Measurements from ENCODE around the gene NELFB.
"Not testable (repeated sequence)": the region's sequence is repeated elsewhere in the genome, so short reads cannot be mapped to it uniquely, and the experiment has no call there.

Gene NELFB

DNA sequence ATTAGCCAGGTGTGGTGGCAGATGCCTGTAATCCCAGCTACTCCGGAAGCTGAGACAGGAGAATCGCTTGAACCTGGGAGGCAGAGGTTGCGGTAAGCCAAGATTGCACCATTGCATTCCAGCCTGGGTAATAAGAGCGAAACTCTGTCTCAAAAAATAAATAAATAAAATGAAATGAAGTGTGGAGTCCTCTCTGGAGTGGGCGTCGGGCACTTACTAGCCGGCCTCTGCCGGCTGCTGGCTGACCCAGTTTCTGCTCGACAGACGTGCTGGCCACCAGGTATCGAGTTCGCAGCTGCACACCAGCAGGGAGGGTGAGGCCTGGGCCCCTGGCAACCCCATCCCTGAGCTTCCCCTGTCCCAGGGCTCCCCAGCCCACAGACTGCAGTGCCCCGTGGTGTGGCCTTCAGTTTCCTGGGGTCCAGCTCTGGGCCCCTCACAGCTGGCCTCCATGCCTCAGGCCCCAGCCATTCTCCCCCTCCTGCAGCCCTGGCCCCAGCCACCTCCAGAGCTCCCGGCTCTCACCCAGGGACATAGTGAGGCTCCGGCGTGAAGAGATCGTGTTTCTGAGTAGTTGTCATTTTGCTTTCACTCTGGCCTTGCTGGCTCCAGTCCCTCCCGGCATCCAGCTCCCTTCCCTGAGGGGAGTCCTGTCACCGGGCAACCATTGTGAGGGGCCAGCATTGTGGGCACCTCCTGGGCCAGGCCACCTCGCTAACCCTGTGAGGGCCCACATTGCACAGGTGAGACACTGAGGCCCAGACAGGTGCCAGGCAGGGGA, 7.8 kb upstream of the NELFB start:
- no peak for DNase-seq

DNA sequence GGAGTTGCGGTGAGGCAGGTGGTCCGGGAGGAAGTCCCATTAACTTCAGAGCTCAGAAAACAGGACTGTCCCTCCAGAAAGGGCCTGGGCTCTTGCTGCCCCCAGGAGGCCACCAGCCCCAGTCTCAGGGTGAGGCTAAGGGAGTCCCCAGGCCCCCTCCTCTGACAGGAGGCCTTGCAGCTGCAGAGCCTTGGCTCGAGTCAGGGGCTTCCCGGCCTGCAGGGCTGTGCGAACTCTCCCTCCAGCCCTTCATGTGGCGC, 7.3 kb upstream of the NELFB start:
- no peak for DNase-seq

- DNase-seq = no peak
Observed at GRCh38 chr9:137250329-137251193, 4.6 kb upstream of the NELFB start.

DNA sequence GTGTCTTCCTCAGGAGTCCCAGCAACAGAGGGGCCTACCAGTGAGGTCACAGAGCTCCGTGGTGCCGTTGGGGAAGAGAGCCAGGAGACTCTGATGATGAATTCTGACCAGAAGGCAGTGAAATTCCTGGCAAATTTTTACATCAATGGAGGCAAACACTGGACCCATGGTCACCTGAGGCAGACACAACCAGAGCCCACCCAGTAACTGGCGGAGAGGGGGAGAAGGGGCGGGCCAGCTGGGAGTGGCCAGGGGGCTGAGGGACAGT, 4.0 kb upstream of the NELFB start, which contains the start of gene STPG3:
Gene STPG3 (plus strand): TSS at position 93 of the 268 bp plus-strand sequence. CDS start 1 bp downstream, at position 94.
- no peak for DNase-seq

DNA sequence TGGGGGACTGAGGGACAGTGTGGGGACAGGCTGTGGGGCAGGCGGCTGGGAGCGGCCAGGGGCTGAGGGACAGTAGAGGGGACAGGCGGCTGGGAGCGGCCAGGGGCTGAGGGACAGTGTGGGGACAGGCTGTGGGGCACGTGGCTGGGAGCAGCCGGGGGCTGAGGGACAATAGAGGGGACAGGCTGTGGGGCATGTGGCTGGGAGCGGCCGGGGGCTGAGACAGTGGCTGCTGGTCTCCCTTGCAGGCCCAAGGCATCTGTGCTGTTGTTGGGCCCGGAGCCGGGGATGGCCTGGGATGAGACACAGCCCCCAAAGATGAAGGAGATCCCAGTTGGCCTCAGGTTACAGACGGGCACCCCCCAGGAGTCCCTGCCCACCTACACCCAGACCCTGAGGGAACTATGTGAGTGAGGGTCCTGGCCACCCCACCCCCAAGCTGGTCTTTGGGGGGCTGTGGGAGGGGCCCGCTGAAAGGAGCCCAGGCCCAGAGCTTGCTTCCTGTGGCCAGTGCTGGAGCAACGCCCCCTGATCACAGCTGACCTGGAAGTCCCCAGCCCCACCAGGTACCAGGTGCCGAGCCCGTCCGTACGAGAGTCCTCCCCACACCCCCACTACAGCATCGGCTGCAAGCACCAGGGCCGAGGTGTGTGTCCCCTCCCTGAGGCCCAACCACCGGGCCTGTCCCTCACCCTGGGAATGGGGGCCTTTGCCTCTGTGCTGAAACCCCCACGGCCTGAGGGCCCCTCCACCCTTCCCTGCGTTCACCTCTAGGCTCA, 3.4 kb upstream of the NELFB start:
- no peak for DNase-seq

DNA sequence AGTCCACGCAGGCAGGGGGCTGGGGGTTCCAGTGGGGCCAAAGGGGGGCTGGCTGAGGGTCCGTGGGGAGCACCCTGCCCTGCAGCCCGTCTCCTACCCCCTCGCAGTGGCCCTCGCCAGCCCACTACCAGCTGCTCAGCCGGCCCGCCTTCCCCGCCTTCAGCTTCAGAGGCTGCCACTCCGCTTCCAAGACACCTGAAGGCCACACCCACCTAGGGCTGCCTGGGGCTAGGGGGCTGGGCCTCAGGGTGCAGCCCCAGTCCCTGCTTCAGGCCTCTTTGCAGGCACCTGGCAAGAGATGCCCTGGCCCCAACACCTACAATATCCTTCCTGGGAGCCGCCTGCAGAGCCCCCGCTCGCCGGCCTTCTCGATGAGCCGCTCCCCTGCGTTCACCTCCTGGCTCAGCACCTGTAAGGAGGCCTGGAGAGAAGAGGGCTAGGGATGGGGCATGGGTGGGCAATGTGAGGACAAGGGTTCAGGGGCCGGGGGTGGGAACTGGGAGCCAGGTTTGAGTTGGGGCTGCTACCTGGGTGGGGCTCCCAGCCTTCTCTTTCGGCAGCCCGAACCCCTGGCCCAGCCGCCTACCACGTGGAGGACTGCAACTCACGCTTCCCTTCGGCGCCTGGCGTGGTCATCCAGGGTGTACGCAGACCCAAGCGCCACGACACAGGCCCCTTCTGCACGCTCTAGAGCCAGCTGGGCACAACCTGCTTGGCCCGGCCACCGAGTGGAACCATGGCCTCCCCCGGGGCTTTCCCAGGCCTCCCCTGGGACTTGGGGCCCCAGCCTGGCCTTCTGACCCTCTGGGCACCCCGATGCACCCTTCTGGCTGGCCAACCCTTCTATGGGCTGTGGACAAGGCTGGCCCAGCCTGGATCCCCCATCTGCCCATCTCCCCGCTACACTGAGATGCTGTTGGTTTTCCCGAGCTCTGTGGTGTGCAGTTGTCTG, 2.3 kb upstream of the NELFB start:
- peak; percentile 25 for DNase-seq

- no peak for DNase-seq
Observed at GRCh38 chr9:137253717-137254623, 1.2 kb upstream of the NELFB start.

GRCh38 chr9:137255448-137256114, 454 bp downstream of the NELFB start:
- no peak for DNase-seq

- no peak for DNase-seq
Observed at GRCh38 chr9:137256362-137256761, 1.2 kb downstream of the NELFB start.

GRCh38 chr9:137256856-137257255, 1.7 kb downstream of the NELFB start:
- DNase-seq = no peak

DNA sequence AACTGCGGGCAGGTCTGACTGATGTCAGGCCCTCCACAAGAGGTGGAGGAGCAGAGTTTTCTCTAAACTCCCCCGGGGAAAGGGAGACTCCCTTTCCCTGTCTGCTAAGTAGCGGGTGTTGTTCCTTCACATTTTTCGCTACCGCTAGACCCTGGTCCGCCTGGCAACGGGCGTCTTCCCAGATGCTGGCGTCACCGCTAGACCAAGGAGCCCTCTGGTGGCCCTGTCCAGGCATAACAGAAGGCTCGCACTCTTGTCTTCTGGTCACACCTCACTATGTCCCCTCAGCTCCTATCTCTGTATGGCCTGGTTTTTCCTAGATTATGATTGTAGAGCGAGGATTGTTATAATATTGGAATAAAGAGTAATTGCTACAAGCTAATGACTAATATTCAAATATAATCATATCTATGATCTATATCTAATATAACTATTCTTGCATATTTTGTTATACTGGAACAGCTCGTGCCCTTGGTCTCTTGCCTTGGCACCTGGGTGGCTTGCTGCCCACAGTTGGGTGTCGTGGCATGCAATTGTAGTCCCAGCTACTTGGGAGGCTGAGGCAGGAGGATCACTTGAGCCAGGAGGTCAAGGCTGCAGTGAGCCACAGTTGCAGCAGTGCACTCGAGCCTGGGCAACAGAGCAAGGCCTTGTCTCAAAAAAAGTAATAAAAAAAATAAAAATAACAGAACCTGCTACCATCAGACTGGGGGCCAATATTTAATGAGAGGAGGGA, 7.2 kb downstream of the NELFB start:
- DNase-seq = not testable (repeated sequence)

- DNase-seq = no peak
Observed at GRCh38 chr9:137262909-137263285, 7.8 kb downstream of the NELFB start.

DNA sequence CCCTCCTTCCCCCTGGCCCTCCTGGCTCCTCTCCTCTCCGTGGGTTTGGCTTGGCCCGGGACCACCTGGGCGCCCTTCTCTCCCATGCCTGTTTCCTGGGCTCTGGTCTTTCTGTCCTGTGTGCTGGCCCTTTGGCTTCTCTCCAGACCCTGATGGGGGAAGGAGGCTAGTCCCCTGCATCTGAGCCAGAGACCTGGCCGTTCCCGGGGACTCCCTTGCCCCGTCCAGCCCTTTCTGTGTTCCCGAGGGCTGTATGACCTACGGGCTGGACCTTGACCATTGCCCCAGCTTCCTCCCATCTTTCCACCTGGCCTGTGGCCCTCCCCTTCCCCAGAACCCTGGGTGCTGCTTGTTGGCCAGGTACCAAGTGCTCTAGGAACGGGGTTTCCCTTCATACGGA, 8.4 kb downstream of the NELFB start:
- no peak for DNase-seq

GRCh38 chr9:137264067-137264466, 8.9 kb downstream of the NELFB start:
- DNase-seq = no peak

DNA sequence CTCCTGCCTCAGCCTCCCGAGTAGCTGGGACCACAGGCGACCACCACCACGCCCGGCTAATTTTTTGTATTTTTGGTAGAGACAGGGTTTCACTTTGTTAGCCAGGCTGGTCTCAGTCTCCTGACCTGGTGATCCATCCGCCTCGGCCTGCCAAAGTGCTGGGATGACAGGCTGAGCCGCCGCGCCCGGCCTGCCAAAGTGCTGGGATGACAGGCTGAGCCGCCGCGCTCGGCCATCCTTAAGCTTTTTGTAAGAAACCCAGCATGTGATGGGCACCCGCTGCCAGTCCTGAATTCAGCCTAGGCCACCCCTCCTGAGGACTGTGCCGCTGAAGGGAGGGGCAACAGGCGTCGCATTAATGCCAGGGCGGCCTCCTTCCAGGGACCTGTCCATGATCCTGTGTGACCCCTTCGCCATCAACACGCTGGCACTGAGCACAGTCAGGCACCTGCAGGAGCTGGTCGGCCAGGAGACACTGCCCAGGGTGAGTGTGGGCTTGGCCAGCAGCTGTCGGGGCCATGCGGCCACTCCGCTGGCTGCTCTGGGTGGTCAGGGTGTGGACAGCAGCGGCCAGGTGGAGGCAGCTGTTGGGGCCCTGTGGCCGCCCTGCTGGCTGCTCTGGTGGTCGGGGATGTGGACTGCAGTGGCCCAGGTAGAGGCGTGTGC, 10.5 kb downstream of the NELFB start:
- DNase-seq = no peak

- DNase-seq = no peak
Observed at GRCh38 chr9:137266162-137266527, 11.0 kb downstream of the NELFB start.

DNA sequence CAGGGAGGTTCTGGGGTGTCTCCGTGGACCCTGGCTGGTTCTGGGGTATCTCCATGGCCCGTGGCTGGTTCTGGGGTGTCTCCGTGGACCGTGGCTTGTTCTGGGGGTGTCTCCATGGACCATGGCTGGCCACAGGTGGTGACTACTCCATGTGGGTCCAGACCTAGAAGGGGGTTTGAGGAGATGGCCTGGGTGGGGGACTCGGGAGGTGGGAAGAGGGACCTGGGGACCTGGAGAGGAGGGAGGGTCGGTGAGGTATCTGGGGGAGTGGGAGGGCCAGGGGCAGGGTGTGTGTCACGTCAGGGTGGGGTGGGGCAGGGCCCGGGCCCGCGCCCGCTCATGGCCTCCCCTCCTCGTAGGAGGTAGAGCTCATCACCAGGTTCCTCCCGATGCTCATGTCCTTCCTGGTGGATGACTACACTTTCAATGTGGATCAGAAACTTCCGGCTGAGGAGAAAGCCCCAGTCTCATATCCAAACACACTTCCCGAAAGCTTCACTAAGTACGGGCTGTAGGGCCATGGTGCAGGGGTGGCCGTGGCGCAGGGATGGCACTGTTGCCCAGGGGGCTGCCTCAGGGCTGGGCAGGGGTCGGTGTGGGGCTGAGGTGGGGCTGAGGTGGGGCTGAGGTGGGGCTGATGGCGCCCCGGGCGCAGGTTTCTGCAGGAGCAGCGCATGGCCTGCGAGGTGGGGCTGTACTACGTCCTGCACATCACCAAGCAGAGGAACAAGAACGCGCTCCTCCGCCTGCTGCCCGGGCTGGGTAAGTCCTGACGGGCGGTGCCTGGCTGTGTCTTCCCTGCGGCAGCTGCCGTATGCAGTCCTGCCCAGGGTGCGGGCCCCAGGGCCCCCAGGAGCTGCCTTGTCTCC, 11.7 kb downstream of the NELFB start:
- DNase-seq = no peak

- DNase-seq = no peak
Observed at GRCh38 chr9:137267933-137268355, 12.8 kb downstream of the NELFB start.
